Measurements from ENCODE around the gene CCDC43. TPM values are rescaled to one million over a fixed set of nuclear protein-coding genes. Genes with fewer than 3 reads are reported as not detected.
A peak's percentile ranks its signal among the peaks of the same experiment; 100 is the strongest.
"Not testable (repeated sequence)": the region's sequence is repeated elsewhere in the genome, so short reads cannot be mapped to it uniquely, and the experiment has no call there.

The CCDC43 gene
- total RNA-seq, 4 donors from 2014 or later = 44.3 to 54.3 (median 51.5) TPM

- ATAC-seq = no peak
- no peak for DNase-seq
- no peak overlapping the region for H3K27ac ChIP-seq
- no peak for TF ChIP-seq POLR2A (IDR thresholded peaks at IDR 0.05)
- TF ChIP-seq CTCF (IDR thresholded peaks at IDR 0.05 in 4 of 5, conservative IDR thresholded peaks at IDR 0.05 in 1 of 5) = no peak
- no peaks in the 10 kb centered on the region for H3K9me3 ChIP-seq
- H3K27me3 ChIP-seq = no peaks in the 10 kb centered on the region
- no peaks in the 10 kb centered on the region for H3K4me1 ChIP-seq
- peaks cover 0 to 8% of the 10 kb centered on the region in 2 donors for H3K36me3 ChIP-seq
- intact Hi-C loops (cut with DNase I; ENCODE audit: low total_unique reads) (no loop called here), in situ Hi-C loops (cut with MboI; ENCODE audit: low sequenced_read_pairs in 4 of 4) (no loop called here)
- no peak overlapping the region for H3K4me3 ChIP-seq
Measured at GRCh38 chr17:44733753-44734152, 44.2 kb upstream of the CCDC43 start.

- DNase-seq; in situ Hi-C loops (cut with MboI; ENCODE audit: low sequenced_read_pairs in 4 of 4); H3K27ac ChIP-seq; H3K9me3 ChIP-seq; H3K4me3 ChIP-seq; H3K27me3 ChIP-seq; intact Hi-C loops (cut with DNase I; ENCODE audit: low total_unique reads); ATAC-seq; H3K4me1 ChIP-seq: not testable (repeated sequence)
- peaks cover 0 to 15% of the 10 kb centered on the region in 2 donors for H3K36me3 ChIP-seq
Measured at GRCh38 chr17:44726121-44726520, 36.5 kb upstream of the CCDC43 start.

GRCh38 chr17:44722254-44722653 lies 32.7 kb upstream of the CCDC43 start:
- intact Hi-C loops (cut with DNase I; ENCODE audit: low total_unique reads) (no loop called here), in situ Hi-C loops (cut with MboI; ENCODE audit: low sequenced_read_pairs in 4 of 4) (no loop called here)
- no peak for ATAC-seq
- Histone ChIP-seq H3K36me3 (peaks cover 0 to 8% of the 10 kb centered on the region in 2 donors), H3K4me3 (no peak overlapping the region), H3K27me3 (no peaks in the 10 kb centered on the region), H3K9me3 (no peaks in the 10 kb centered on the region), H3K27ac (no peak overlapping the region), H3K4me1 (no peaks in the 10 kb centered on the region)
- DNase-seq = no peak
- TF ChIP-seq CTCF (IDR thresholded peaks at IDR 0.05 in 4 of 5, conservative IDR thresholded peaks at IDR 0.05 in 1 of 5) (no peak), POLR2A (IDR thresholded peaks at IDR 0.05) (no peak)

- no peaks in the 10 kb centered on the region for H3K4me1 ChIP-seq
- DNase-seq = no peak
- H3K27ac ChIP-seq = no peak overlapping the region
- in situ Hi-C loops (cut with MboI; ENCODE audit: low sequenced_read_pairs in 4 of 4) = no loop called here
- no peak for ATAC-seq
- no peaks in the 10 kb centered on the region for H3K27me3 ChIP-seq
- no peaks in the 10 kb centered on the region for H3K9me3 ChIP-seq
- H3K4me3 ChIP-seq = no peak overlapping the region
- TF ChIP-seq CTCF (IDR thresholded peaks at IDR 0.05 in 4 of 5, conservative IDR thresholded peaks at IDR 0.05 in 1 of 5) = no peak
- TF ChIP-seq POLR2A (IDR thresholded peaks at IDR 0.05) = no peak
- intact Hi-C loops (cut with DNase I; ENCODE audit: low total_unique reads) = no loop called here
- peaks cover 0 to 8% of the 10 kb centered on the region in 2 donors for H3K36me3 ChIP-seq
Measured at GRCh38 chr17:44719444-44719843, 29.9 kb upstream of the CCDC43 start.

- peak in 2 of 5 experiments; percentile 67 to 81 for TF ChIP-seq CTCF (IDR thresholded peaks at IDR 0.05 in 4 of 5, conservative IDR thresholded peaks at IDR 0.05 in 1 of 5)
- TF ChIP-seq POLR2A (IDR thresholded peaks at IDR 0.05) = no peak
- Histone ChIP-seq H3K4me3 (peak within 1 kb of the TSS; percentile 64 to 88 (median 82)), H3K27ac (peak within 1 kb of the TSS; percentile 78 to 86 (median 84)), H3K27me3 (no peaks in the 10 kb centered on the region), H3K4me1 (peaks cover 10 to 11% of the 10 kb centered on the region in 2 donors), H3K9me3 (no peaks in the 10 kb centered on the region), H3K36me3 (peaks cover 0 to under 1% of the 10 kb centered on the region in 2 donors)
- ATAC-seq (peak; percentile 88 to 94), DNase-seq (peak; percentile 67 to 76)
- intact Hi-C loops (cut with DNase I; ENCODE audit: low total_unique reads) (loop anchor here (1.0 kb wide), 1 partner anchor 19 kb away; the partner anchor contains the start of gene CCDC43), in situ Hi-C loops (cut with MboI; ENCODE audit: low sequenced_read_pairs in 4 of 4) (no loop called here)
Measured at GRCh38 chr17:44708401-44709263, 19.1 kb upstream of the CCDC43 start, which contains the start of gene DBF4B. Gene DBF4B (plus strand): TSS chr17:44708665. CDS start chr17:44708821, 156 bp downstream.

Data from gastrocnemius medialis (tissue), 4 donors.